Fibroblast of lung (primary cell): ENCODE data around the gene LHFPL4. TPM values are rescaled to one million over a fixed set of nuclear protein-coding genes. Genes with fewer than 3 reads are reported as not detected.
A peak's percentile ranks its signal among the peaks of the same experiment; 100 is the strongest.
"Not testable (repeated sequence)": the region's sequence is repeated elsewhere in the genome, so short reads cannot be mapped to it uniquely, and the experiment has no call there.

Experiments
- DNase-seq, 2 donors: peaks; one replicate each; pipeline versions ENCODE4 v3.0.0 to v3.0.0-alpha.2; 2010; ENCODE audit warnings: low read depth in 2 of 2
- H2AFZ ChIP-seq: 2 replicates; pipeline ENCODE4 v1.5.1; 2012; ENCODE audit warnings: low read length, control low read depth, inconsistent platforms
- H3K27ac ChIP-seq: 2 replicates; pipeline ENCODE4 v1.5.1; 2011; ENCODE audit warnings: low read length, control low read depth; ENCODE audit not compliant: insufficient read depth
- H3K27me3 ChIP-seq: 2 replicates; pipeline ENCODE4 v1.5.1; 2011; ENCODE audit warnings: mild to moderate bottlenecking, low read length; ENCODE audit not compliant: control insufficient read depth, insufficient read depth
- H3K36me3 ChIP-seq: 2 replicates; pipeline ENCODE4 v1.5.1; 2011; ENCODE audit warnings: low read length; ENCODE audit not compliant: control insufficient read depth, insufficient read depth
- H3K4me1 ChIP-seq: 2 replicates; pipeline ENCODE4 v1.5.1; 2011; ENCODE audit warnings: low read length; ENCODE audit not compliant: control insufficient read depth, insufficient read depth; ENCODE audit errors: extremely low read depth
- H3K4me2 ChIP-seq: 2 replicates; pipeline ENCODE4 v1.5.1; 2011; ENCODE audit warnings: low read length, control low read depth; ENCODE audit not compliant: insufficient read depth; ENCODE audit errors: extremely low read depth
- H3K4me3 ChIP-seq, 4 experiments: fragments of 200-600 bp in 1 of 4; sonication (generic) in 1 of 4; replicated peaks in 1 of 4; 2 replicates each; pipeline ENCODE4 v1.5.1; 2011 to 2016; ENCODE audit warnings: low read length in 4 of 4, low read depth in 3 of 4, mild to moderate bottlenecking in 3 of 4, control low read depth in 2 of 4, inconsistent platforms in 1 of 4, mixed read lengths in 1 of 4; ENCODE audit not compliant: insufficient read depth in 1 of 4; ENCODE audit errors: control extremely low read depth in 1 of 4
- H3K79me2 ChIP-seq: 2 replicates; pipeline ENCODE4 v1.5.1; 2012; ENCODE audit warnings: mild to moderate bottlenecking, low read length, inconsistent platforms; ENCODE audit not compliant: control insufficient read depth, insufficient read depth
- H3K9ac ChIP-seq: 2 replicates; pipeline ENCODE4 v1.5.1; 2011; ENCODE audit warnings: mild to moderate bottlenecking, low read length, control low read depth; ENCODE audit not compliant: insufficient read depth
- H3K9me3 ChIP-seq: 2 replicates; pipeline ENCODE4 v1.5.1; 2012; ENCODE audit warnings: low read depth, low read length; ENCODE audit not compliant: control insufficient read depth, insufficient read depth
- H4K20me1 ChIP-seq: 2 replicates; pipeline ENCODE4 v1.5.1; 2011; ENCODE audit warnings: low read length; ENCODE audit not compliant: control insufficient read depth, insufficient read depth; ENCODE audit errors: extremely low read depth
- CTCF ChIP-seq, 2 donors: IDR thresholded peaks in 1 of 2; conservative IDR thresholded peaks in 1 of 2; 1 replicate in 1 of 2; 2 replicates in 1 of 2; pipeline ENCODE4 v1.5.1; 2011 to 2012; ENCODE audit warnings: low read length in 2 of 2, control low read depth in 1 of 2, inconsistent platforms in 1 of 2, low read depth in 1 of 2, mild to moderate bottlenecking in 1 of 2
- EZH2 ChIP-seq: IDR thresholded peaks from 2 replicates; pipeline ENCODE4 v1.5.1; 2012; ENCODE audit warnings: low read length, control low read depth, mild to moderate bottlenecking; ENCODE audit errors: missing control alignments
- polyA plus RNA-seq, 2 donors: library from polyadenylated mRNA; depleted of rRNA in 1 of 2; stranded (reverse) in 1 of 2; unstranded in 1 of 2; fragments of >200 nt; gene quantifications; 2 replicates each; pipeline ENCODE4 v1.2.1, GENCODE V29; 2011 to 2012; ENCODE audit warnings: missing spikeins in 1 of 2
- total RNA-seq: library from RNA; depleted of rRNA; stranded (reverse); fragments of >200 nt; gene quantifications from 2 replicates; pipeline ENCODE4 v1.2.1, GENCODE V29; 2014

Gene LHFPL4
- total and polyA plus RNA-seq, 2 donors (not counting 1 experiment from before 2014, with no cell fraction given) = 0.01 to 0.17 TPM

DNA sequence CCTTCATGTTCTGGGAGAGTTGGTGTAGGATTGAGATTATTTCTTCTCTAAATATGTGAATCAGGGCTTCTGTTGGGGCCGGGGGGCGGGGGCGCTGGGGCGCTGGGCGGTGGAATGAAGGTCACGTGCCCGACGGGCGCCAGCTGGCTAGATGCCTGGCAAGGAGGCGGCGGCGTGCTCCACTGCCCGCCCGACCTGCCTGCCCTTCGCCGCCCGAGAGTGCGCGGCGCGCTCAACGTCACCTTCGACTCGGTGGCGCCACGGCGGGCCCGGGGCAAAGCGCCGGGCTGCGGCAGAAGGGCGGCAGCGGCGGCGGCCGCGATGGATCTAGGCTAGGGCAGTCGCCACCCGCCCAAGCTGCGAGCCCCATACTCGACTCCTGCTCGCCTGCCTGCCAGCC lies 47.0 kb upstream of the LHFPL4 start:
- Histone ChIP-seq H2AFZ (no peak overlapping the region), H3K36me3 (no peaks in the 10 kb centered on the region), H4K20me1 (no peaks in the 10 kb centered on the region), H3K27me3 (no peaks in the 10 kb centered on the region), H3K9me3 (no peaks in the 10 kb centered on the region), H3K27ac (no peak overlapping the region), H3K79me2 (no peaks in the 10 kb centered on the region), H3K9ac (no peak overlapping the region), H3K4me2 (peak overlapping the region; percentile 25), H3K4me3 (peak overlapping the region in 1 of 4 experiments; percentile 22), H3K4me1 (no peaks in the 10 kb centered on the region)
- TF ChIP-seq EZH2 (no peak), CTCF (conservative IDR thresholded peaks at IDR 0.05 in 1 of 2, IDR thresholded peaks at IDR 0.05 in 1 of 2; ENCODE audit: low read depth in 1 of 2, low read length in 2 of 2) (no peak)
- DNase-seq = peak; percentile 6

GRCh38 chr3:9598783-9599387 lies 45.3 kb upstream of the LHFPL4 start:
- no peak for DNase-seq
- no peak overlapping the region for H3K4me2 ChIP-seq
- H3K4me3 ChIP-seq = no peak overlapping the region
- H4K20me1 ChIP-seq = no peaks in the 10 kb centered on the region
- no peaks in the 10 kb centered on the region for H3K9me3 ChIP-seq
- H2AFZ ChIP-seq = no peak overlapping the region
- H3K4me1 ChIP-seq = no peaks in the 10 kb centered on the region
- H3K27me3 ChIP-seq = no peaks in the 10 kb centered on the region
- H3K9ac ChIP-seq = no peak overlapping the region
- no peaks in the 10 kb centered on the region for H3K79me2 ChIP-seq
- no peak overlapping the region for H3K27ac ChIP-seq
- H3K36me3 ChIP-seq = no peaks in the 10 kb centered on the region
- TF ChIP-seq EZH2 (no peak), CTCF (conservative IDR thresholded peaks at IDR 0.05 in 1 of 2, IDR thresholded peaks at IDR 0.05 in 1 of 2; ENCODE audit: low read depth in 1 of 2, low read length in 2 of 2) (no peak)

DNA sequence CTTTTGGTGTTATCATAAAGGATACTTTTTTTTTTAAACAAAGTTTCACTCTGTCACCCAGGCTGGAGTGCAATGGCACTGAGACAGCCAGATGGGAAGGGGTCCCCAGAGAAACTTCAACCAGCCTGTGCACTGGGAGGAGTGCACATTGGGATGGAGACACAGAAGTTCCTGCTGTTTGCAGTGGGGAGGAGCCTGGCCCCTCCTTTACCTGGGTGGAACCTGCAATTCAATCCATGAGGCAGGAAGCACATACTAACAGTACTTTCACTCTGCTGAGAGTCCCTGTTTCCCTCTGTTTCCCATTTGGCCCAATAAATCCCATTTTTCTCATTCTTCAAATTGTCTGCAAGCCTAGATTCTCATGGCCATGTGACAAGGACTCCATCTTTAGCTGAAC lies 42.3 kb upstream of the LHFPL4 start:
- H3K79me2 ChIP-seq = no peaks in the 10 kb centered on the region
- DNase-seq = no peak
- TF ChIP-seq EZH2 (no peak), CTCF (conservative IDR thresholded peaks at IDR 0.05 in 1 of 2, IDR thresholded peaks at IDR 0.05 in 1 of 2; ENCODE audit: low read depth in 1 of 2, low read length in 2 of 2) (no peak)
- H3K36me3 ChIP-seq = no peaks in the 10 kb centered on the region
- no peak overlapping the region for H2AFZ ChIP-seq
- no peak overlapping the region for H3K9ac ChIP-seq
- no peak overlapping the region for H3K27ac ChIP-seq
- H3K9me3 ChIP-seq = no peaks in the 10 kb centered on the region
- no peaks in the 10 kb centered on the region for H3K4me1 ChIP-seq
- no peak overlapping the region for H3K4me3 ChIP-seq
- no peak overlapping the region for H3K4me2 ChIP-seq
- no peaks in the 10 kb centered on the region for H4K20me1 ChIP-seq
- H3K27me3 ChIP-seq = no peaks in the 10 kb centered on the region

- H3K79me2 ChIP-seq, H2AFZ ChIP-seq, DNase-seq, H3K4me1 ChIP-seq, H3K27ac ChIP-seq, H3K9ac ChIP-seq, H3K4me3 ChIP-seq, H4K20me1 ChIP-seq, H3K4me2 ChIP-seq, H3K27me3 ChIP-seq, H3K9me3 ChIP-seq, H3K36me3 ChIP-seq: not testable (repeated sequence)
Measured at GRCh38 chr3:9591781-9592180, 38.2 kb upstream of the LHFPL4 start.
